Measurements from ENCODE around the gene REPS2.

DNA sequence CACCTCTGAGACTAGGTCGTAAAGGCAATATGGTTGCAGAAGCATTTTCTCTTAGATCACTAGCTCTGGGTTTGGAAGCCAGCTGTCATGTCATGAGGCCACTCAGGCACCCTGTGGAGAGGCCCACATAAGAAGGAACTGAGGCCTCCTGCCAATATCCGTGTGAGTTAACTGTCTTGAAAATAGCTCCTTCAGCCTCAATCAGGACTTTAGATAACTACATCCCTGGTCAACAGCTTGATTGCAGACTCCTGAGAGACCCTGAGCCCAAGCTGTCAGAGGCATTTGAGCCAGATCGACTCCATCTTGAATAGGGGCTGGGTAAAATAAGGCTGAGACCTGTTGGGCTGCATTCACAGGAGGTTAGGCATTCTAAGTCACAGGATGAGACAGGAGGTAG lies 15.1 kb upstream of the REPS2 start:
- no peak for TF ChIP-seq RAD21 (CRISPR knock-in tag; conservative IDR thresholded peaks at IDR 0.05 in 1 of 2, IDR thresholded peaks at IDR 0.05 in 1 of 2)
- TF ChIP-seq FOS (IDR thresholded peaks at IDR 0.05; ENCODE audit: extremely low read depth, insufficient read length), result no peak
